PC-9 (cell line): Measurements from ENCODE around the gene MEP1B. TPM values are rescaled to one million over a fixed set of nuclear protein-coding genes. Genes with fewer than 3 reads are reported as not detected.

Source experiments
- BruUV-seq: library from RNA; stranded (reverse); fragments of 400-500 nt; replicated peaks from 2 replicates; lab custom pipeline; 2021; lab: Mats Ljungman, UMichigan
- CTCF ChIA-PET: fragments of 300-600 bp; sonication (Branson Sonifier 250); formaldehyde crosslinking; loops from one replicate; lab custom pipeline; 2022; ENCODE audit warnings: antibody characterized with exemption; lab: Charles Lee
- POLR2A ChIA-PET: fragments of 300-600 bp; sonication (Branson Sonifier 250); formaldehyde crosslinking; loops from one replicate; lab custom pipeline; 2022; ENCODE audit warnings: antibody characterized with exemption; ENCODE audit not compliant: unreplicated experiment; lab: Charles Lee
- DNase-seq, 2 experiments: peaks; one replicate each; pipeline versions ENCODE4 v3.0.0 to v3.0.0-alpha.2; 2015 to 2022; ENCODE audit warnings: mixed read lengths in 1 of 2
- H2AFZ ChIP-seq: fragments of 200-600 bp; sonication (generic); 2 replicates; pipeline ENCODE4 v1.8.1; 2017; ENCODE audit warnings: antibody characterized with exemption
- H3F3A ChIP-seq: fragments of 200-600 bp; sonication (generic); 2 replicates; pipeline ENCODE4 v1.8.1; 2017; ENCODE audit warnings: antibody characterized with exemption, mild to moderate bottlenecking, low read depth; ENCODE audit not compliant: insufficient read depth
- H3K27ac ChIP-seq: fragments of 200-600 bp; sonication (generic); 2 replicates; pipeline ENCODE4 v1.6.1; 2016; ENCODE audit warnings: mixed run types
- H3K27me3 ChIP-seq: fragments of 200-600 bp; sonication (generic); 2 replicates; pipeline ENCODE4 v1.6.1; 2016; ENCODE audit warnings: low read depth, mixed run types; ENCODE audit not compliant: insufficient read depth
- H3K36me3 ChIP-seq: fragments of 200-600 bp; sonication (generic); 2 replicates; pipeline ENCODE4 v1.6.1; 2016; ENCODE audit warnings: low read depth, mixed run types
- H3K4me1 ChIP-seq: fragments of 200-600 bp; sonication (generic); replicated peaks from 2 replicates; pipeline ENCODE4 v1.6.1; 2016; ENCODE audit warnings: mixed run types; ENCODE audit not compliant: insufficient read depth
- H3K4me2 ChIP-seq: fragments of 200-600 bp; sonication (generic); 2 replicates; pipeline ENCODE4 v1.6.1; 2017; ENCODE audit warnings: mixed run types
- H3K4me3 ChIP-seq: fragments of 200-600 bp; sonication (generic); 2 replicates; pipeline ENCODE4 v1.6.1; 2016; ENCODE audit warnings: mixed run types
- H3K79me2 ChIP-seq: fragments of 200-600 bp; sonication (generic); 2 replicates; pipeline ENCODE4 v1.6.1; 2017; ENCODE audit warnings: low read depth, mixed run types
- H3K9me2 ChIP-seq: fragments of 200-600 bp; sonication (generic); 2 replicates; pipeline ENCODE4 v1.8.1; 2017; ENCODE audit warnings: mild to moderate bottlenecking; ENCODE audit not compliant: insufficient read depth
- H3K9me3 ChIP-seq: fragments of 200-600 bp; sonication (generic); 2 replicates; pipeline ENCODE4 v1.8.1; 2016; ENCODE audit warnings: low read depth; ENCODE audit not compliant: insufficient read depth
- H4K20me1 ChIP-seq: fragments of 200-600 bp; sonication (generic); 2 replicates; pipeline ENCODE4 v1.8.1; 2017; ENCODE audit not compliant: insufficient read depth
- EZH2 ChIP-seq: fragments of 200-600 bp; sonication (generic); IDR thresholded peaks from 2 replicates; pipeline ENCODE4 v1.8.0; 2017; ENCODE audit warnings: antibody characterized with exemption, low read depth
- intact Hi-C: fragments of 100-400 bp; cut with micrococcal nuclease; formaldehyde crosslinking; loops from one replicate; pipeline ENCODE4 v1.10.0; 2022; ENCODE audit not compliant: unreplicated experiment
- total RNA-seq: library from RNA; stranded (reverse); gene quantifications from 2 replicates; pipeline ENCODE4 v1.2.3, GENCODE V29; 2021
- TF ChIP-seq, protein P1 (sequence below): fragments of 200-600 bp; sonication (generic); conservative IDR thresholded peaks from 2 replicates; pipeline ENCODE4 v1.6.1; 2017; ENCODE audit warnings: mixed run types, antibody characterized with exemption, mild to moderate bottlenecking, moderate library complexity

Gene MEP1B
- total RNA-seq, 1 experiment from 2014 or later, result not detected

DNA sequence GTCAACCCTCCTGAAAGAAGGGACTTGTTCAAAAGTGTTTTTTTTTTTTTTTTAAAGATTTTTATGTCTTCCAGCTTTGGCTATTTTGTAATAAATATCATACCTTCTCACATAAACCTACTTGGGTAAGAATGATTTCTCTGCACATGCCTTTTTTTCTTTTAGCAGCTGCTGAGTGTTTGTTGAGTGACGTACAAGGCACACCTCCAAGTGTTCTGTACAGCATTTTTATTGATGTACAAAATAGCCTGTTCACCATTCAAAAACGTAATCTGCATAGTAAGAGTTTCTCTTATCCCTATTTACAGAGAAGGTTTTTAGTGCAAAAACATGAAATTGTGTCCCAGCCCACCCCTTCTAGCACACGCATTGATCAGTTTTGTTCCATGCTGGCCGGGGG, 77.6 kb downstream of the MEP1B start:
- Histone ChIP-seq H3K4me2 (no peak overlapping the region), H3K36me3 (no peaks in the 10 kb centered on the region), H3K27ac (no peak overlapping the region), H3F3A (no peaks in the 10 kb centered on the region), H4K20me1 (no peaks in the 10 kb centered on the region), H3K4me3 (no peak overlapping the region), H3K4me1 (no peaks in the 10 kb centered on the region), H3K79me2 (no peaks in the 10 kb centered on the region), H3K9me2 (no peaks in the 10 kb centered on the region; the same call in 1 of the 2 replicates), H3K9me3 (no peaks in the 10 kb centered on the region), H2AFZ (no peak overlapping the region), H3K27me3 (no peaks in the 10 kb centered on the region)
- POLR2A ChIA-PET, result no interaction called here
- DNase-seq, result no peak
- TF ChIP-seq, protein P1, sequence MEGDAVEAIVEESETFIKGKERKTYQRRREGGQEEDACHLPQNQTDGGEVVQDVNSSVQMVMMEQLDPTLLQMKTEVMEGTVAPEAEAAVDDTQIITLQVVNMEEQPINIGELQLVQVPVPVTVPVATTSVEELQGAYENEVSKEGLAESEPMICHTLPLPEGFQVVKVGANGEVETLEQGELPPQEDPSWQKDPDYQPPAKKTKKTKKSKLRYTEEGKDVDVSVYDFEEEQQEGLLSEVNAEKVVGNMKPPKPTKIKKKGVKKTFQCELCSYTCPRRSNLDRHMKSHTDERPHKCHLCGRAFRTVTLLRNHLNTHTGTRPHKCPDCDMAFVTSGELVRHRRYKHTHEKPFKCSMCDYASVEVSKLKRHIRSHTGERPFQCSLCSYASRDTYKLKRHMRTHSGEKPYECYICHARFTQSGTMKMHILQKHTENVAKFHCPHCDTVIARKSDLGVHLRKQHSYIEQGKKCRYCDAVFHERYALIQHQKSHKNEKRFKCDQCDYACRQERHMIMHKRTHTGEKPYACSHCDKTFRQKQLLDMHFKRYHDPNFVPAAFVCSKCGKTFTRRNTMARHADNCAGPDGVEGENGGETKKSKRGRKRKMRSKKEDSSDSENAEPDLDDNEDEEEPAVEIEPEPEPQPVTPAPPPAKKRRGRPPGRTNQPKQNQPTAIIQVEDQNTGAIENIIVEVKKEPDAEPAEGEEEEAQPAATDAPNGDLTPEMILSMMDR, result no peak
- TF ChIP-seq EZH2, result no peak
- intact Hi-C loops, result no loop called here
- BruUV-seq, result no TSS peak
- CTCF ChIA-PET, result no interaction called here

Other genes with a start within 250 kb of the MEP1B start
- gene TRAPPC8, start 246.9 kb upstream of the MEP1B start, total RNA-seq, result 20.9 and 21.7 TPM in 2 replicates
- 0.15 and 0.85 TPM in 2 replicates for gene RNF125, start 171.2 kb upstream of the MEP1B start, total RNA-seq
- 21.5 and 24.1 TPM in 2 replicates for gene RNF138, start 98.2 kb upstream of the MEP1B start, total RNA-seq